ENCODE results near the gene SDR42E1.
"Not testable (repeated sequence)": the region's sequence is repeated elsewhere in the genome, so short reads cannot be mapped to it uniquely, and the experiment has no call there.

SDR42E1 gene

DNA sequence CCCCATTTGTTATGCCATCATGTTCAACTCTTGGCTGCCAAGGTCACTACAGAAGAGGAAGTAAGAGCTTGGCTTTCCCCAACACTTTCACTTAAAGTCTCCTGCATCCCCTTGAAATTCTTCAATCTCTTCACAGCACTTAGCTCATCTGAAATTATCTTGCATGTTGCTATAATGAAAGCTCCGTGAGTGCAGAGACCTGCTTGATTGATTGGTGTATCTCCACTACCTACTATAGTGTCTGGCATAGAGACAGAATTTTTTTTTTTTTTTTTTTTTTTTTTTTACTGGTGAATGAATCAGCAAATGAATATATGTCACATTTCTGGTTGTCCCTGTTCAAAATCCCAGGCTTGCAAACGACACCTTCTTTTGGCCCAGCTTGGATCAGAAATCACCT lies 1.9 kb upstream of the SDR42E1 start:
- no peak overlapping the region for H3K9ac ChIP-seq (ENCODE audit: low read length)
- no peak overlapping the region for H3K4me3 ChIP-seq (ENCODE audit: low read length)
- no peaks in the 10 kb centered on the region for H3K4me1 ChIP-seq (ENCODE audit: control insufficient read depth, insufficient read depth, low read length)
- no peaks in the 10 kb centered on the region for H3K27me3 ChIP-seq (ENCODE audit: control insufficient read depth, insufficient read depth, low read length)
- no peaks in the 10 kb centered on the region for H3K36me3 ChIP-seq (ENCODE audit: control insufficient read depth, insufficient read depth, low read length)
- no peak overlapping the region for H3K27ac ChIP-seq (ENCODE audit: low read depth, low read length)

DNA sequence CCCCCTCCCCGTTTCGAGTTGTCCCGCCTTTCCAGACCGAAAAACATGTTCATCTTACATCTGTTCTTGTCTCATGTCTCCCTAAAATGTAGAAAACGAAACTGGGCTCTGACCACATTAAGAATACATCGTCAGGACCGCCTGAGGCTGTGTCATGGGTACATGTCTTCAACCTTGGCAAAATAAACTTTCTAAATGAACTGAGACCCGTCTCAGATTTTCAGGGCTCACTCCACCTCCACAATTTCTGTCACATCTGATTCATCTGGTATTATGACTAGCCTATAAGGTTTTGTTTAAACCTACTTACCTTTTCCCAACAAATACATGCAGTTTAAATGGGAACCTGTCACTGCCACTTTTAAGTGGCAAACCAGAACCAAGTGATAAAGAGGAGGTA lies 621 bp downstream of the SDR42E1 start:
- no peak overlapping the region for H3K9ac ChIP-seq (ENCODE audit: low read length)
- no peaks in the 10 kb centered on the region for H3K27me3 ChIP-seq (ENCODE audit: control insufficient read depth, insufficient read depth, low read length)
- H3K4me3 ChIP-seq (ENCODE audit: low read length), result peak overlapping the region; percentile 69
- no peaks in the 10 kb centered on the region for H3K36me3 ChIP-seq (ENCODE audit: control insufficient read depth, insufficient read depth, low read length)
- H3K27ac ChIP-seq (ENCODE audit: low read depth, low read length), result no peak overlapping the region
- no peaks in the 10 kb centered on the region for H3K4me1 ChIP-seq (ENCODE audit: control insufficient read depth, insufficient read depth, low read length)

- H3K9ac ChIP-seq (ENCODE audit: low read length); H3K27ac ChIP-seq (ENCODE audit: low read depth, low read length); H3K36me3 ChIP-seq (ENCODE audit: control insufficient read depth, insufficient read depth, low read length); H3K4me1 ChIP-seq (ENCODE audit: control insufficient read depth, insufficient read depth, low read length); H3K4me3 ChIP-seq (ENCODE audit: low read length); H3K27me3 ChIP-seq (ENCODE audit: control insufficient read depth, insufficient read depth, low read length): not testable (repeated sequence)
Observed at GRCh38 chr16:82009789-82010188, 1.5 kb downstream of the SDR42E1 start.

DNA sequence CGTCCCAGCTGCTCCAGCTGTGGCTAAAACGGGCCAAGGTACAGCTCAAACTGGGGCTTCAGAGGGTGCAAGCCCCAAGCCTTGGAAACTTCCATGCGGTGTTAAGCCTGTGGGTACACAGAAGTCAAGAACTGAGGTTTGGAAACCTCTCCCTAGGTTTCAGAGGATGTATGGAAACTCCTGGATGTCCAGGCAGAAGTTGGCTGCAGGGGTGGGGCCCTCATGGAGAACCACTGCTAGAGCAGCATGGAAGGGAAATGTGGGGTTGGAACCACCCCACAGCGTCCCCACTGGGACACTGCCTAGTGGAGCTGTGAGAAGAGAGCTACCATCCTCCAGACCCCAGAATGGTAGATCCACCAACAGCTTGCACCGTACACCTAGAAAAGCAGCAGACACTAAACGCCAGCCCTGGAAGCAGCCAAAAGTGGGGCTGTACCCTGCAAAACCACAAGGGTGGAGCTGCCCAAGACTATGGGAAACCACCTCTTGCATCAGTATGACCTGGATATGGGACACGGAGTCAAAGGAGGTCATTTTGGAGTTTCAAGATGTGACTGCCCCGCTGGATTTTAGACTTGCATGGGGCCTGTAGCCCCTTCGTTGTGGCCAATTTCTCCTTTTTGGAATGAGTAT lies 2.2 kb downstream of the SDR42E1 start:
- no peak overlapping the region for H3K27ac ChIP-seq (ENCODE audit: low read depth, low read length)
- H3K9ac ChIP-seq (ENCODE audit: low read length), result no peak overlapping the region
- H3K4me1 ChIP-seq (ENCODE audit: control insufficient read depth, insufficient read depth, low read length), result no peaks in the 10 kb centered on the region
- no peaks in the 10 kb centered on the region for H3K36me3 ChIP-seq (ENCODE audit: control insufficient read depth, insufficient read depth, low read length)
- H3K27me3 ChIP-seq (ENCODE audit: control insufficient read depth, insufficient read depth, low read length), result no peaks in the 10 kb centered on the region
- no peak overlapping the region for H3K4me3 ChIP-seq (ENCODE audit: low read length)

- H3K4me3 ChIP-seq (ENCODE audit: low read length), result no peak overlapping the region
- H3K9ac ChIP-seq (ENCODE audit: low read length), result no peak overlapping the region
Observed at GRCh38 chr16:82007189-82007588, 4.1 kb downstream of the SDR42E1 start.

DNA sequence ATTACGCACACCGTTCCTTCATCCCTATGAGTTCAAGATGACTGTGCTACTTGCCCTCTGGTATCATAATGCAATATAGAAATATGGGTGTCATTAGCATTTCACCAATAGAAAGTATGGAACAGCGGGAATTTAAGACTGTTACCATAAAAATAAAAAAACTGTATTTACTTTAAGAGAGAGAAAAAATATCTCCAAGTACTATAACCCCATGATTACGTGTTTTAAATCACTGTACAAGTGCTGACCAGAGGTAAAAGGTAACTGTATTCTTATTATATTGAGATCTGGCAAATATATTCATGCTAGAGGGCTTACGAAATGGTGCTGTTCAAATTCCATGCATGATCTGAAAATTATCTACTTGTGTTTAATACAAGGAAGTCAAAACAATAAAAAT lies 5.2 kb downstream of the SDR42E1 start:
- H3K9ac ChIP-seq (ENCODE audit: low read length), result no peak overlapping the region
- H3K4me3 ChIP-seq (ENCODE audit: low read length), result no peak overlapping the region
- H3K4me1 ChIP-seq (ENCODE audit: control insufficient read depth, insufficient read depth, low read length), result no peaks in the 10 kb centered on the region
- no peak overlapping the region for H3K27ac ChIP-seq (ENCODE audit: low read depth, low read length)
- H3K27me3 ChIP-seq (ENCODE audit: control insufficient read depth, insufficient read depth, low read length), result no peaks in the 10 kb centered on the region
- no peaks in the 10 kb centered on the region for H3K36me3 ChIP-seq (ENCODE audit: control insufficient read depth, insufficient read depth, low read length)

More at GRCh38 chr16:82007189-82007588, 4.1 kb downstream of the SDR42E1 start:
- H3K4me1 ChIP-seq (ENCODE audit: control insufficient read depth, insufficient read depth, low read length), result no peaks in the 10 kb centered on the region
- H3K27me3 ChIP-seq (ENCODE audit: control insufficient read depth, insufficient read depth, low read length), result no peaks in the 10 kb centered on the region
- H3K27ac ChIP-seq (ENCODE audit: low read depth, low read length), result no peak overlapping the region
- H3K36me3 ChIP-seq (ENCODE audit: control insufficient read depth, insufficient read depth, low read length), result no peaks in the 10 kb centered on the region

DNA sequence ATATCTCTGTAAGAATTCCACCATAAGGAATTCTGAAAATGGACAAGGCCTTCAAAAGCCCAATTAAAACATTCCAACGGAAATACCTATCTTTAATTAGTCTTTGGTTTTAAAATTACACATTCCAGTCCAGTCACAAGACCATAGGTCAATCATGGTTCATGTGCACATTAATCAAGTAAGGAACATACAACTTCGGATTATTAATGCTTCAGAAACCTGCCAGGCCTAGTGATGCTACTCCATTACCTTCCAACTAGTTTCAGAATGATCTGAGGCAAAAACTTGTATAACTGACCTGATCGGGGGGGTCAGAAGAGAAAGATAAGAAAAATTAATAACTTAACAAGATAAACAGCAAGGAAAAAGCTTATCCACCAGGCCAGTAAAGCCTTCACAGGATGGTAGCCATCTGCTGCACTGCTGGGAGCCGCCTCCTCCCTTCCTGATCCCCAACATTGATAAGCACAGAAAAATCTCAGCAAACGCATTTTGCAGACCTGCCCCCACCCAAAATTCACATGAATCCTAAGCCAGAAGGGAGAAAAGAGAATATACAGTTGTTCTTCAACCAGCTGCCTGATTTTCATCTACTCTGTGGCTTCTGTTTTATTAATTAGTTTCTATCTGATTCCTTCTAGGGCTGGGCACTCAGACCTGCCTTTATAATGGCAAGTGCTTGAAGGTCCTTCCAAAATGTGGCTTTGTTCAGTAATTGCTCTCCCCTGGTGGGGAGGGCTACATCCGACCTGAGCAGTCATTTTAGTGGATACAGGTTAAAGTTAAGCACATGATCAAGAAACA lies 6.0 kb downstream of the SDR42E1 start:
- Histone ChIP-seq H3K36me3 (ENCODE audit: control insufficient read depth, insufficient read depth, low read length) (no peaks in the 10 kb centered on the region), H3K27me3 (ENCODE audit: control insufficient read depth, insufficient read depth, low read length) (no peaks in the 10 kb centered on the region), H3K27ac (ENCODE audit: low read depth, low read length) (no peak overlapping the region), H3K4me1 (ENCODE audit: control insufficient read depth, insufficient read depth, low read length) (no peaks in the 10 kb centered on the region), H3K4me3 (ENCODE audit: low read length) (no peak overlapping the region), H3K9ac (ENCODE audit: low read length) (no peak overlapping the region)

GRCh38 chr16:82004601-82005000 lies 6.7 kb downstream of the SDR42E1 start:
- H3K9ac ChIP-seq (ENCODE audit: low read length), result no peak overlapping the region
- no peak overlapping the region for H3K4me3 ChIP-seq (ENCODE audit: low read length)
- no peak overlapping the region for H3K27ac ChIP-seq (ENCODE audit: low read depth, low read length)
- H3K4me1 ChIP-seq (ENCODE audit: control insufficient read depth, insufficient read depth, low read length), result no peaks in the 10 kb centered on the region
- peaks cover 4% of the 10 kb centered on the region for H3K36me3 ChIP-seq (ENCODE audit: control insufficient read depth, insufficient read depth, low read length)
- no peaks in the 10 kb centered on the region for H3K27me3 ChIP-seq (ENCODE audit: control insufficient read depth, insufficient read depth, low read length)

DNA sequence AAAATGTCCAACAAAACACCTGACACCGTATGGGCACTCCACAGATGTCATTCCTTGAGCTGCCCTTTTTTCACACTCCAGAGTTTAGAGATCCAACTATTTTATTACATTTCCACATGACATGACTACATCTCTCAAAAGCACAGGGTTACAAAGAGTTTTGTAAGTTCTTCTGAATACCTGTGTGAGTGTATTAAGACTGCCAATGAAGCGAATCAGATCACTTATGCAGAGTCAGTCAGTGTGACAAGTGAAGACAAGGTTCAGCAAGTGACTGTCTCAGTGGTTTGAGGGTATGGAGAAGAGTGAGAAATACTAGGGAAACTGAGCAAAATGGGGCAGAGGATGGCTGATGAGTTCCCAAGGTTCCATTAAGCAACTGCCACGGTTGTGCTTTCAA lies 8.4 kb downstream of the SDR42E1 start:
- H3K9ac ChIP-seq (ENCODE audit: low read length), result no peak overlapping the region
- peaks cover 4% of the 10 kb centered on the region for H3K36me3 ChIP-seq (ENCODE audit: control insufficient read depth, insufficient read depth, low read length)
- peaks cover under 1% of the 10 kb centered on the region for H3K4me1 ChIP-seq (ENCODE audit: control insufficient read depth, insufficient read depth, low read length)
- H3K27me3 ChIP-seq (ENCODE audit: control insufficient read depth, insufficient read depth, low read length), result no peaks in the 10 kb centered on the region
- H3K4me3 ChIP-seq (ENCODE audit: low read length), result no peak overlapping the region
- no peak overlapping the region for H3K27ac ChIP-seq (ENCODE audit: low read depth, low read length)

DNA sequence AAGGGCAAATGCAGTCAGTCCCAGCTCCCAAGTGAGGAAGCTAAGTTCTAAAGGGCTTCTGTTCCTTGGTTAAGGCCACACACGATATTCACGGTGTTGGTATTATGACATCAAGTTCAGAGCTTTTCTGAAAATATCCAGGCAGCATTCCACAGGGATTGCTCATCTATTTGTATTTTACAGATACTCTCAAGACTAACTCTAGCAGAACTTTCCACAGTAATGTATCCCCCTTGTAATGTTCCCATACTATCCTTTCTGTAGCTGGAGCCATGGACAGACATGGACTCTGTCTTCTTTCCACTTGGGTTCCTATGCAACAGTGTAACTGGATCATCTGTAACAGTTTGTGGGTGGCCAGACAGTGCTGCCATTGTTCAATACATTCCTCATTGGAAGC lies 13.5 kb downstream of the SDR42E1 start:
- Histone ChIP-seq H3K27ac (ENCODE audit: low read depth, low read length) (peak overlapping the region; percentile 77), H3K36me3 (ENCODE audit: control insufficient read depth, insufficient read depth, low read length) (peaks cover 4% of the 10 kb centered on the region), H3K4me1 (ENCODE audit: control insufficient read depth, insufficient read depth, low read length) (peaks cover 15% of the 10 kb centered on the region), H3K27me3 (ENCODE audit: control insufficient read depth, insufficient read depth, low read length) (no peaks in the 10 kb centered on the region), H3K9ac (ENCODE audit: low read length) (no peak overlapping the region), H3K4me3 (ENCODE audit: low read length) (no peak overlapping the region)

GRCh38 chr16:81996664-81997509 lies 14.4 kb downstream of the SDR42E1 start:
- Histone ChIP-seq H3K4me1 (ENCODE audit: control insufficient read depth, insufficient read depth, low read length) (peaks cover 15% of the 10 kb centered on the region), H3K27ac (ENCODE audit: low read depth, low read length) (peak overlapping the region; percentile 77), H3K9ac (ENCODE audit: low read length) (no peak overlapping the region), H3K27me3 (ENCODE audit: control insufficient read depth, insufficient read depth, low read length) (no peaks in the 10 kb centered on the region), H3K36me3 (ENCODE audit: control insufficient read depth, insufficient read depth, low read length) (peaks cover 4% of the 10 kb centered on the region), H3K4me3 (ENCODE audit: low read length) (no peak overlapping the region)

- Histone ChIP-seq H3K9ac (ENCODE audit: low read length) (no peak overlapping the region), H3K4me1 (ENCODE audit: control insufficient read depth, insufficient read depth, low read length) (peaks cover 15% of the 10 kb centered on the region), H3K36me3 (ENCODE audit: control insufficient read depth, insufficient read depth, low read length) (peaks cover 4% of the 10 kb centered on the region), H3K27ac (ENCODE audit: low read depth, low read length) (no peak overlapping the region), H3K4me3 (ENCODE audit: low read length) (no peak overlapping the region), H3K27me3 (ENCODE audit: control insufficient read depth, insufficient read depth, low read length) (no peaks in the 10 kb centered on the region)
Observed at GRCh38 chr16:81995651-81996050, 15.6 kb downstream of the SDR42E1 start.
